Mesothelial cell of epicardium (in vitro differentiated cells): ENCODE results near the gene CXCR6. TPM values are rescaled to one million over a fixed set of nuclear protein-coding genes. Genes with fewer than 3 reads are reported as not detected.

ENCODE experiments used
- DNase-seq, 2 experiments: peaks; one replicate each; pipeline ENCODE4 v3.0.0; 2021; ENCODE audit warnings: low spot score in 2 of 2; ENCODE audit not compliant: unreplicated experiment in 2 of 2
- H3K27ac Mint-ChIP-seq: 2 replicates; pipeline ENCODE4 v1.8.0; 2021; ENCODE audit warnings: mixed read lengths
- H3K27me3 Mint-ChIP-seq: 2 replicates; pipeline ENCODE4 v1.8.0; 2021; ENCODE audit warnings: low read depth, mixed read lengths
- H3K36me3 Mint-ChIP-seq: 2 replicates; pipeline ENCODE4 v1.8.0; 2021; ENCODE audit warnings: mixed read lengths
- H3K4me1 Mint-ChIP-seq: 2 replicates; pipeline ENCODE4 v1.8.0; 2021; ENCODE audit warnings: mixed read lengths
- H3K4me3 Mint-ChIP-seq: 2 replicates; pipeline ENCODE4 v1.8.0; 2021; ENCODE audit warnings: mild to moderate bottlenecking, moderate library complexity, mixed read lengths
- H3K9me3 Mint-ChIP-seq: 2 replicates; pipeline ENCODE4 v1.8.0; 2021; ENCODE audit warnings: mixed read lengths
- total RNA-seq: library from RNA; stranded (reverse); gene quantifications from 3 replicates; pipeline ENCODE4 v1.2.1, GENCODE V29; 2021
- TF ChIP-seq, protein P1 (sequence below): fragments of 200-600 bp; sonication (generic); IDR thresholded peaks from one replicate; pipeline ENCODE4 v1.5.0; 2021; ENCODE audit warnings: antibody characterized with exemption; ENCODE audit not compliant: unreplicated experiment

Gene CXCR6
- total RNA-seq, 1 donor from 2014 or later = not detected

DNA sequence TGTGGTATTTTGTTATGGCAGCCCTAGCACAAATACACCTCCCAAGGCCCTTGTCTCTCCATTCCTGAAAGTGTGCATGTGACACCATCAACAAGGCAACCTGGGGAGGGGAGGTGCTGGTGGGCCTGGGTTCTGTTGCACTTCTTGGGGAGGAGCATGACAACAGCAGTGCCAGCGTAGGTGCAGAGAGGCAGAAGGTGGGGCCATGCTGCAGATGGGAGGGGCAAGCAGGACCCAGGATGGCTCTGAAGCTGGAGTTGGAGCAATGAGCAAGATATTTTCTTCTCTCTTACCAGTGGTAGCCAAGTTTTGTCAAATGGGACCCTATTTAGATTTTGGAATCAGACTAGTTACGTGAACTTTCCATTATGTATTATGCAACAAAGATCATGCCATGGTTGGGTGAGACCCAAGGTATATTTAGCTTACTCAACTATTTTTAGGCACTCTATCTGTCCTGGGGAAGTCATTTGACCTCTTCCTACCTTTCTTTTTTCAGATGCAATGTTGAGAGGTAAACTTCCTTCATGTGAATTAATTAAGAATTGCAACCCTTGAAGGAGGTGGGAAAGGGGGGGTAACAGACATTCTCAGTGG lies 49.0 kb downstream of the CXCR6 start:
- peaks cover 3% of the 10 kb centered on the region for H3K4me1 Mint-ChIP-seq
- no peaks in the 10 kb centered on the region for H3K9me3 Mint-ChIP-seq
- H3K27me3 Mint-ChIP-seq = peaks cover 6% of the 10 kb centered on the region
- TF ChIP-seq, protein P1, sequence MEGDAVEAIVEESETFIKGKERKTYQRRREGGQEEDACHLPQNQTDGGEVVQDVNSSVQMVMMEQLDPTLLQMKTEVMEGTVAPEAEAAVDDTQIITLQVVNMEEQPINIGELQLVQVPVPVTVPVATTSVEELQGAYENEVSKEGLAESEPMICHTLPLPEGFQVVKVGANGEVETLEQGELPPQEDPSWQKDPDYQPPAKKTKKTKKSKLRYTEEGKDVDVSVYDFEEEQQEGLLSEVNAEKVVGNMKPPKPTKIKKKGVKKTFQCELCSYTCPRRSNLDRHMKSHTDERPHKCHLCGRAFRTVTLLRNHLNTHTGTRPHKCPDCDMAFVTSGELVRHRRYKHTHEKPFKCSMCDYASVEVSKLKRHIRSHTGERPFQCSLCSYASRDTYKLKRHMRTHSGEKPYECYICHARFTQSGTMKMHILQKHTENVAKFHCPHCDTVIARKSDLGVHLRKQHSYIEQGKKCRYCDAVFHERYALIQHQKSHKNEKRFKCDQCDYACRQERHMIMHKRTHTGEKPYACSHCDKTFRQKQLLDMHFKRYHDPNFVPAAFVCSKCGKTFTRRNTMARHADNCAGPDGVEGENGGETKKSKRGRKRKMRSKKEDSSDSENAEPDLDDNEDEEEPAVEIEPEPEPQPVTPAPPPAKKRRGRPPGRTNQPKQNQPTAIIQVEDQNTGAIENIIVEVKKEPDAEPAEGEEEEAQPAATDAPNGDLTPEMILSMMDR = no peak
- H3K27ac Mint-ChIP-seq = no peak overlapping the region
- DNase-seq = no peak
- H3K4me3 Mint-ChIP-seq = no peak overlapping the region
- H3K36me3 Mint-ChIP-seq = no peaks in the 10 kb centered on the region

DNA sequence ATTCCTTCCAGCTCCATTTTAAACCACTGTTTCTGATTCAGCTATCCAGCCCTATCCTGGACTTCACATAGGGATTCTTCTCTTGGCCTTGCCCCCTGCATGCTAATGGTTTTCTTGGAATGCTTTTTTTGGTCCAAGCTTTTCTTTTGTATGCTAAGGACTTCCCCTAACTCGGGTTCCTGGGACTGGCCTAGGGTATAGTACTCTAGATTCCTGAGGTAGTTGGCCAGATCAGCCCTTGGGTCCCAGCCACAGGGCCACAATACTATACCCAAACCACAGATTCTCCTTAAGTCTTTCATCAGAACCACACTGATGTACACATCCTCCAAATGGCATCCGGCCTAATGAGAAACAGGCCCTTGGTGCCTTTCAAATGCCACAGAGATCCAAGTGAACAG lies 49.6 kb downstream of the CXCR6 start:
- H3K27ac Mint-ChIP-seq = no peak overlapping the region
- H3K27me3 Mint-ChIP-seq = peaks cover 6% of the 10 kb centered on the region
- no peak for DNase-seq

GRCh38 chr3:45993421-45994027 lies 50.3 kb downstream of the CXCR6 start:
- DNase-seq = no peak
- Mint-ChIP-seq H3K36me3 (no peaks in the 10 kb centered on the region), H3K27me3 (peaks cover 11% of the 10 kb centered on the region), H3K9me3 (no peaks in the 10 kb centered on the region), H3K27ac (no peak overlapping the region), H3K4me3 (no peak overlapping the region), H3K4me1 (peaks cover 3% of the 10 kb centered on the region)
- TF ChIP-seq, protein P1 = no peak

More for the DNA sequence above, 49.6 kb downstream of the CXCR6 start:
- peaks cover 3% of the 10 kb centered on the region for H3K4me1 Mint-ChIP-seq
- no peaks in the 10 kb centered on the region for H3K9me3 Mint-ChIP-seq
- no peaks in the 10 kb centered on the region for H3K36me3 Mint-ChIP-seq
- no peak overlapping the region for H3K4me3 Mint-ChIP-seq
- TF ChIP-seq, protein P1 = no peak

GRCh38 chr3:45994419-45995235 lies 51.4 kb downstream of the CXCR6 start:
- Mint-ChIP-seq H3K27ac (peak overlapping the region; percentile 81), H3K9me3 (no peaks in the 10 kb centered on the region)

More at GRCh38 chr3:45994419-45995235, 51.4 kb downstream of the CXCR6 start:
- Mint-ChIP-seq H3K36me3 (no peaks in the 10 kb centered on the region), H3K4me1 (peaks cover 3% of the 10 kb centered on the region), H3K27me3 (peaks cover 19% of the 10 kb centered on the region), H3K4me3 (peak overlapping the region; percentile 83)
- TF ChIP-seq, protein P1 = no peak
- no peak for DNase-seq
